RWPE2 (cell line): ENCODE data around the gene TM9SF1.

Experiments
- ATAC-seq: fragments of 200-7000 bp; cut with Tn5 transposase; 3 replicates; pipeline ENCODE4 v1.9.1; 2021; ENCODE audit warnings: low read depth
- DNase-seq: peaks from one replicate; pipeline ENCODE4 v3.0.0-alpha.2; 2020; ENCODE audit warnings: low spot score
- H3K27ac ChIP-seq: fragments of 450-650 bp; 2 replicates; pipeline ENCODE4 v1.5.1; 2017; ENCODE audit warnings: mild to moderate bottlenecking; ENCODE audit not compliant: poor library complexity, severe bottlenecking
- H3K27me3 ChIP-seq: fragments of 250-450 bp; sonication (Bioruptor Pico); 2 replicates; pipeline ENCODE4 v1.5.1; 2021; ENCODE audit warnings: mild to moderate bottlenecking, moderate library complexity; ENCODE audit not compliant: insufficient read depth, poor library complexity, severe bottlenecking
- H3K36me3 ChIP-seq: fragments of 250-450 bp; sonication (Bioruptor Pico); 2 replicates; pipeline ENCODE4 v1.5.1; 2020; ENCODE audit warnings: low read depth, mild to moderate bottlenecking, moderate library complexity
- H3K4me1 ChIP-seq: fragments of 250-450 bp; sonication (Bioruptor Pico); 2 replicates; pipeline ENCODE4 v1.5.1; 2021; ENCODE audit warnings: mild to moderate bottlenecking, moderate library complexity; ENCODE audit not compliant: insufficient read depth, poor library complexity, severe bottlenecking
- H3K4me3 ChIP-seq: fragments of 250-450 bp; sonication (Bioruptor Pico); 2 replicates; pipeline ENCODE4 v1.5.1; 2021; ENCODE audit warnings: mild to moderate bottlenecking, moderate library complexity; ENCODE audit not compliant: severe bottlenecking
- H3K9me3 ChIP-seq: fragments of 250-450 bp; sonication (Bioruptor Pico); 2 replicates; pipeline ENCODE4 v1.5.1; 2021; ENCODE audit warnings: mild to moderate bottlenecking, moderate library complexity; ENCODE audit not compliant: severe bottlenecking
- CTCF ChIP-seq: fragments of 450-650 bp; IDR thresholded peaks from one replicate; pipeline ENCODE4 v1.5.1; 2017; ENCODE audit warnings: mild to moderate bottlenecking, moderate library complexity; ENCODE audit not compliant: poor library complexity, severe bottlenecking

TM9SF1 gene

DNA sequence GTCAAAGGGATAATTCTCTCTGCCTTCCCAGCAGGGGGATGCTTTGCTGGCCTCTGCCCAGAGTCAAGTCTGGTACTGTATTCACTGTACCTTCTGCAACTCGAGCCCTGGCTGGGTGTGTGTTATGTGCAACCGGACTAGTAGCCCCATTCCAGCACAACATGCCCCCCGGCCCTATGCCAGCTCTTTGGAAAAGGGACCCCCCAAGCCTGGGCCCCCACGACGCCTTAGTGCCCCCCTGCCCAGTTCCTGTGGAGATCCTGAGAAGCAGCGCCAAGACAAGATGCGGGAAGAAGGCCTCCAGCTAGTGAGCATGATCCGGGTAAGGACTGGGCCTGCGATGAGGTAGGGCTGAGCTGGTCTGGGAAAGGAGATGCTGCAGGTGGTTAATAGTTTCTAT, 44.7 kb downstream of the TM9SF1 start:
- Histone ChIP-seq H3K4me1 (peaks cover 2% of the 10 kb centered on the region), H3K27me3 (no peaks in the 10 kb centered on the region), H3K36me3 (peaks cover 71% of the 10 kb centered on the region), H3K27ac (no peak overlapping the region), H3K9me3 (no peaks in the 10 kb centered on the region), H3K4me3 (no peak overlapping the region)
- no peak for ATAC-seq
- DNase-seq: no peak
- no peak for TF ChIP-seq CTCF

- DNase-seq (no peak), ATAC-seq (no peak)
- TF ChIP-seq CTCF: no peak
- no peaks in the 10 kb centered on the region for H3K27me3 ChIP-seq
- peaks cover 66% of the 10 kb centered on the region for H3K36me3 ChIP-seq
- no peaks in the 10 kb centered on the region for H3K9me3 ChIP-seq
- H3K27ac ChIP-seq: no peak overlapping the region
- peaks cover 7% of the 10 kb centered on the region for H3K4me1 ChIP-seq
- H3K4me3 ChIP-seq: no peak overlapping the region
Measured at GRCh38 chr14:24150061-24150460, 45.2 kb downstream of the TM9SF1 start.

- H3K36me3 ChIP-seq: peaks cover 65% of the 10 kb centered on the region
Measured at GRCh38 chr14:24149302-24149969, 45.8 kb downstream of the TM9SF1 start.

GRCh38 chr14:24147761-24148428, 47.3 kb downstream of the TM9SF1 start:
- DNase-seq (no peak), ATAC-seq (no peak)
- H3K4me3 ChIP-seq: peak overlapping the region; percentile 75
- no peaks in the 10 kb centered on the region for H3K27me3 ChIP-seq
- peaks cover 7% of the 10 kb centered on the region for H3K4me1 ChIP-seq
- H3K36me3 ChIP-seq: peaks cover 59% of the 10 kb centered on the region
- peak overlapping the region; percentile 81 for H3K27ac ChIP-seq
- no peaks in the 10 kb centered on the region for H3K9me3 ChIP-seq
- TF ChIP-seq CTCF: no peak

More at GRCh38 chr14:24149302-24149969, 45.8 kb downstream of the TM9SF1 start:
- H3K4me3 ChIP-seq: no peak overlapping the region
- peaks cover 7% of the 10 kb centered on the region for H3K4me1 ChIP-seq
- no peaks in the 10 kb centered on the region for H3K9me3 ChIP-seq
- ATAC-seq (no peak), DNase-seq (no peak)
- no peaks in the 10 kb centered on the region for H3K27me3 ChIP-seq
- TF ChIP-seq CTCF: no peak
- no peak overlapping the region for H3K27ac ChIP-seq
